Stomach (tissue), 9 donors: ENCODE data around the gene GSDME. TPM values are rescaled to one million over a fixed set of nuclear protein-coding genes. Genes with fewer than 3 reads are reported as not detected.

Experiments used
- DNase-seq, 2 donors: peaks; one replicate each; pipeline versions ENCODE4 v3.0.0 to v3.0.0-alpha.2; 2013 to 2019
- H3K27ac ChIP-seq, 5 donors: fragments of 200-600 bp in 4 of 5; sonication (generic) in 4 of 5; one replicate each; pipeline ENCODE4 v1.5.1; 2013 to 2019; ENCODE audit warnings: mild to moderate bottlenecking in 1 of 5, moderate library complexity in 1 of 5
- H3K27me3 ChIP-seq, 3 donors: fragments of 200-600 bp; sonication (generic); one replicate each; pipeline ENCODE4 v1.5.1; 2017 to 2019; ENCODE audit warnings: mixed run types in 1 of 3
- H3K36me3 ChIP-seq, 4 donors: fragments of 200-600 bp; sonication (generic); 1 replicate in 3 of 4; 2 replicates in 1 of 4; pipeline ENCODE4 v1.5.1; 2016 to 2019
- H3K4me1 ChIP-seq, 4 donors: fragments of 200-600 bp; sonication (generic); one replicate each; pipeline ENCODE4 v1.5.1; 2016 to 2019
- H3K4me3 ChIP-seq, 4 donors: fragments of 200-600 bp; sonication (generic) in 3 of 4; one replicate each; pipeline ENCODE4 v1.5.1; 2016 to 2019; ENCODE audit warnings: mild to moderate bottlenecking in 1 of 4
- H3K9me3 ChIP-seq, 4 donors: fragments of 200-600 bp; sonication (generic); one replicate each; pipeline ENCODE4 v1.5.1; 2016 to 2019
- EP300 ChIP-seq: sonication (generic); formaldehyde crosslinking; IDR thresholded peaks from one replicate; pipeline ENCODE4 v1.6.1; 2017; ENCODE audit warnings: antibody characterized with exemption
- POLR2A ChIP-seq, 4 donors: fragments of 450-650 bp; IDR thresholded peaks; one replicate each; pipeline ENCODE4 v1.6.1; 2016; ENCODE audit warnings: antibody characterized with exemption in 4 of 4, control low read depth in 2 of 4, mild to moderate bottlenecking in 1 of 4, moderate library complexity in 1 of 4
- POLR2AphosphoS5 ChIP-seq, 3 donors: sonication (generic); formaldehyde crosslinking; IDR thresholded peaks; one replicate each; pipeline ENCODE4 v1.6.1; 2016; ENCODE audit warnings: antibody characterized with exemption in 3 of 3
- WGBS, 5 donors: extraction: QIAGEN DNeasy Blood & Tissue Kit in 3 of 5; methylation state at CpG; one replicate each; pipeline versions ENCODE4 v1.1.5 to v1.1.7; 2013 to 2018; 5-methylcytosine and 5-hydroxymethylcytosine counted together
- intact Hi-C: fragments of 100-400 bp; cut with DNase I; formaldehyde crosslinking; loops from one replicate; pipeline ENCODE4 v1.15.1; 2023; ENCODE audit warnings: low total_unique reads
- polyA plus RNA-seq, 3 donors: library from polyadenylated mRNA; stranded (reverse); fragments of 200-250 nt; gene quantifications; one replicate each; pipeline ENCODE4 v1.2.3, GENCODE V29; 2013
- total RNA-seq, 5 donors: library from RNA; depleted of rRNA; stranded (reverse); fragments of >200 nt; gene quantifications; one replicate each; pipeline versions ENCODE4 v1.1.0 to v1.2.3, GENCODE V29; 2014 to 2016
- TF ChIP-seq, protein P1 (sequence below), 7 experiments: fragments of 450-650 bp in 4 of 7; fragments of 200-600 bp in 3 of 7; sonication (generic) in 3 of 7; IDR thresholded peaks; one replicate each; pipeline ENCODE4 v1.5.1; 2016 to 2019; ENCODE audit warnings: antibody characterized with exemption in 7 of 7, control low read depth in 2 of 7, mild to moderate bottlenecking in 1 of 7
- donor health status: healthy with polysubstance abuse.
- donor health status: Bipolar disorder and iron deficiency.
- donor health status: healthy.

Gene GSDME
- total and polyA plus RNA-seq, 8 donors: 2.6 to 11.9 (median 4.5) TPM; not detected in 1

- H3K4me3 ChIP-seq: no peak overlapping the region
- no peaks in the 10 kb centered on the region for H3K9me3 ChIP-seq
- H3K36me3 ChIP-seq: no peaks in the 10 kb centered on the region
- H3K4me1 ChIP-seq: no peaks in the 10 kb centered on the region
- H3K27ac ChIP-seq: no peak overlapping the region
- TF ChIP-seq POLR2A (IDR thresholded peaks at IDR 0.05) (no peak), POLR2AphosphoS5 (IDR thresholded peaks at IDR 0.05) (no peak), EP300 (no peak)
- TF ChIP-seq, protein P1, sequence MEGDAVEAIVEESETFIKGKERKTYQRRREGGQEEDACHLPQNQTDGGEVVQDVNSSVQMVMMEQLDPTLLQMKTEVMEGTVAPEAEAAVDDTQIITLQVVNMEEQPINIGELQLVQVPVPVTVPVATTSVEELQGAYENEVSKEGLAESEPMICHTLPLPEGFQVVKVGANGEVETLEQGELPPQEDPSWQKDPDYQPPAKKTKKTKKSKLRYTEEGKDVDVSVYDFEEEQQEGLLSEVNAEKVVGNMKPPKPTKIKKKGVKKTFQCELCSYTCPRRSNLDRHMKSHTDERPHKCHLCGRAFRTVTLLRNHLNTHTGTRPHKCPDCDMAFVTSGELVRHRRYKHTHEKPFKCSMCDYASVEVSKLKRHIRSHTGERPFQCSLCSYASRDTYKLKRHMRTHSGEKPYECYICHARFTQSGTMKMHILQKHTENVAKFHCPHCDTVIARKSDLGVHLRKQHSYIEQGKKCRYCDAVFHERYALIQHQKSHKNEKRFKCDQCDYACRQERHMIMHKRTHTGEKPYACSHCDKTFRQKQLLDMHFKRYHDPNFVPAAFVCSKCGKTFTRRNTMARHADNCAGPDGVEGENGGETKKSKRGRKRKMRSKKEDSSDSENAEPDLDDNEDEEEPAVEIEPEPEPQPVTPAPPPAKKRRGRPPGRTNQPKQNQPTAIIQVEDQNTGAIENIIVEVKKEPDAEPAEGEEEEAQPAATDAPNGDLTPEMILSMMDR (IDR thresholded peaks at IDR 0.05): no peak
- no peaks in the 10 kb centered on the region for H3K27me3 ChIP-seq
- no peak for DNase-seq
- WGBS, 5 donors: 77 to 82% (median 78%) methylated on average over 5 of the region's 5 CpGs
- intact Hi-C loops: no loop called here
These were observed 34.1 kb downstream of the GSDME start for GRCh38 chr7:24723178-24723530.

DNA sequence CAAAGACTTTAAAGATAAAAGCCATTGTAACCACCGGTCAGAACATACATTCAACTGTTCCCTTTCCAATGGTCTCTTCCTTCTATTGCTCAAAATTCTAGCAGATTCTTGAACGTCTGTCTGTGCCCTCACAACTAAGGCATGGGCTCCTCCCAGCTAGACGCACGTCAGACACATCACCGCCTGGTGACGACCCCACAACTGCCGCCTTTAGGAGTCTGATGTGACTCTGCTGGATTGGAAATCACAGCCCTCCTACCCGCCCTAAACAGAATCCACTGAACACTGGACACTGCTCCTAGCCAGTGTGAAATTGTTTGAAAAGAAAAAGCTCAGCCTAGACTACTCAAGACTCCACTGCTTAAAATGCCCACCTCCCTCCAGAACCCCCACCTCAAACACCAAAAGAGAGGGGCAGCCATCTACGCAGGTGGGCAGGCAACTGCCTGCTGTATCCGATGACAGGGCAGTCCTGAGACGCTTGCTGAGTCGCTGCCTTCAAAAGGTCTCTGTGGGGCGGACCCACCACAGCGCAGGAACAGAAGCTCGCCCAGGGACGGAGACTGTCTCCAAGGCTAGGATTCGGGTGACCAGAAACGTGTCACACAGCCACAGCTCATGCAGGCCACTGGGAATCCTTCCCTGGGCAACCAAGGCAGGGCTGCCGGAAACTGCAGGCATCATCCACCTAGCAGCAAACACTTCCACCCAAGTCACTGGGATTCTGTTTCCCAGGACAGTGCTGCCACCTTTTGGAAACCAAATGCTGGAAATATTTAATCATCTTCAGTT, 34.7 kb downstream of the GSDME start:
- no peaks in the 10 kb centered on the region for H3K9me3 ChIP-seq
- WGBS, 5 donors: 77 to 81% (median 80%) methylated on average over 13 to 19 of the region's 19 CpGs
- no peaks in the 10 kb centered on the region for H3K36me3 ChIP-seq
- H3K4me3 ChIP-seq: no peak overlapping the region
- no peaks in the 10 kb centered on the region for H3K4me1 ChIP-seq
- intact Hi-C loops: no loop called here
- H3K27ac ChIP-seq: no peak overlapping the region
- peak in 1 of 2 donors; percentile 63 for DNase-seq
- H3K27me3 ChIP-seq: no peaks in the 10 kb centered on the region
- no peak for TF ChIP-seq POLR2AphosphoS5 (IDR thresholded peaks at IDR 0.05)
- no peak for TF ChIP-seq POLR2A (IDR thresholded peaks at IDR 0.05)
- TF ChIP-seq EP300: no peak
- TF ChIP-seq, protein P1 (IDR thresholded peaks at IDR 0.05): no peak

- Histone ChIP-seq H3K4me1 (no peaks in the 10 kb centered on the region), H3K36me3 (peaks cover 0 to 10% (median 0%) of the 10 kb centered on the region in 4 donors), H3K9me3 (no peaks in the 10 kb centered on the region), H3K27ac (no peak overlapping the region), H3K27me3 (no peaks in the 10 kb centered on the region), H3K4me3 (no peak overlapping the region)
- TF ChIP-seq POLR2AphosphoS5 (IDR thresholded peaks at IDR 0.05): no peak
- no peak for TF ChIP-seq EP300
- TF ChIP-seq POLR2A (IDR thresholded peaks at IDR 0.05): no peak
- TF ChIP-seq, protein P1 (IDR thresholded peaks at IDR 0.05): no peak
- no peak for DNase-seq
- 35 to 53% (median 46%) methylated on average over 10 of the region's 10 CpGs for WGBS, 5 donors
- intact Hi-C loops: no loop called here
These were observed 35.7 kb downstream of the GSDME start for GRCh38 chr7:24721481-24722001.

- no peak for DNase-seq
- no peak overlapping the region for H3K4me3 ChIP-seq
- 77 to 92% (median 85%) methylated on average over 3 of the region's 3 CpGs for WGBS, 5 donors
- TF ChIP-seq POLR2AphosphoS5 (IDR thresholded peaks at IDR 0.05) (no peak), POLR2A (IDR thresholded peaks at IDR 0.05) (no peak), EP300 (no peak)
- TF ChIP-seq, protein P1 (IDR thresholded peaks at IDR 0.05): no peak
- H3K36me3 ChIP-seq: peaks cover 0 to 11% (median 0%) of the 10 kb centered on the region in 4 donors
- no peaks in the 10 kb centered on the region for H3K9me3 ChIP-seq
- intact Hi-C loops: no loop called here
- H3K27me3 ChIP-seq: no peaks in the 10 kb centered on the region
- H3K4me1 ChIP-seq: no peaks in the 10 kb centered on the region
- H3K27ac ChIP-seq: no peak overlapping the region
These were observed 37.0 kb downstream of the GSDME start for GRCh38 chr7:24720283-24720682.
